Karpas-422 (cell line): ENCODE measurements around the gene MYOC. TPM values are rescaled to one million over a fixed set of nuclear protein-coding genes. Genes with fewer than 3 reads are reported as not detected.
"Not testable (repeated sequence)": the region's sequence is repeated elsewhere in the genome, so short reads cannot be mapped to it uniquely, and the experiment has no call there.

Source experiments
- DNase-seq: peaks from one replicate; pipeline ENCODE4 v3.0.0-alpha.2; 2015
- H2AFZ ChIP-seq: fragments of 200-600 bp; sonication (generic); 2 replicates; pipeline ENCODE4 v1.6.1; 2014; ENCODE audit warnings: antibody characterized with exemption, low read length, mixed read lengths
- H3K27ac ChIP-seq: fragments of 200-600 bp; sonication (generic); 2 replicates; pipeline ENCODE4 v1.5.1; 2014; ENCODE audit warnings: mild to moderate bottlenecking, low read length, moderate library complexity
- H3K27me3 ChIP-seq: fragments of 200-600 bp; sonication (generic); 2 replicates; pipeline ENCODE4 v1.6.1; 2014; ENCODE audit warnings: low read length, mixed read lengths
- H3K36me3 ChIP-seq: fragments of 200-600 bp; sonication (generic); 2 replicates; pipeline ENCODE4 v1.6.1; 2014; ENCODE audit warnings: low read length, mixed read lengths; ENCODE audit not compliant: insufficient read depth
- H3K4me1 ChIP-seq: fragments of 200-600 bp; sonication (generic); 2 replicates; pipeline ENCODE4 v1.6.1; 2014; ENCODE audit warnings: mild to moderate bottlenecking, low read length, mixed read lengths
- H3K4me2 ChIP-seq: fragments of 200-600 bp; sonication (generic); 2 replicates; pipeline ENCODE4 v1.6.1; 2014; ENCODE audit warnings: low read length, low read depth, mild to moderate bottlenecking; ENCODE audit not compliant: poor library complexity, severe bottlenecking
- H3K4me3 ChIP-seq: fragments of 200-600 bp; sonication (generic); 2 replicates; pipeline ENCODE4 v1.5.1; 2014; ENCODE audit warnings: mild to moderate bottlenecking, antibody characterized with exemption, low read length, mixed read lengths
- H3K79me2 ChIP-seq: fragments of 200-600 bp; sonication (generic); 2 replicates; pipeline ENCODE4 v1.6.1; 2014; ENCODE audit warnings: mild to moderate bottlenecking, low read length, mixed read lengths
- H3K9ac ChIP-seq: fragments of 200-600 bp; sonication (generic); 2 replicates; pipeline ENCODE4 v1.6.0; 2014; ENCODE audit warnings: low read length
- H3K9me2 ChIP-seq: fragments of 200-600 bp; sonication (generic), shearing (Covaris generic); replicated peaks from 2 replicates; pipeline ENCODE4 v1.6.0; 2014; ENCODE audit warnings: mild to moderate bottlenecking, low read length, moderate library complexity; ENCODE audit not compliant: insufficient read depth
- H3K9me3 ChIP-seq: fragments of 300-700, 200-600 bp; sonication (generic); 2 replicates; pipeline ENCODE4 v1.6.1; 2014; ENCODE audit warnings: low read length, mixed read lengths
- H4K20me1 ChIP-seq: fragments of 200-600 bp; sonication (generic); 2 replicates; pipeline ENCODE4 v1.6.1; 2014; ENCODE audit warnings: mild to moderate bottlenecking, antibody characterized with exemption, low read length, low read depth; ENCODE audit not compliant: insufficient read depth
- total RNA-seq: library from RNA; depleted of rRNA; stranded (reverse); fragments of >200 nt; shearing (Covaris generic); gene quantifications from 2 replicates; pipeline ENCODE4 v1.2.3, GENCODE V29; 2014; ENCODE audit warnings: low replicate concordance

The MYOC gene
- total RNA-seq, 1 experiment from 2014 or later: not detected

DNA sequence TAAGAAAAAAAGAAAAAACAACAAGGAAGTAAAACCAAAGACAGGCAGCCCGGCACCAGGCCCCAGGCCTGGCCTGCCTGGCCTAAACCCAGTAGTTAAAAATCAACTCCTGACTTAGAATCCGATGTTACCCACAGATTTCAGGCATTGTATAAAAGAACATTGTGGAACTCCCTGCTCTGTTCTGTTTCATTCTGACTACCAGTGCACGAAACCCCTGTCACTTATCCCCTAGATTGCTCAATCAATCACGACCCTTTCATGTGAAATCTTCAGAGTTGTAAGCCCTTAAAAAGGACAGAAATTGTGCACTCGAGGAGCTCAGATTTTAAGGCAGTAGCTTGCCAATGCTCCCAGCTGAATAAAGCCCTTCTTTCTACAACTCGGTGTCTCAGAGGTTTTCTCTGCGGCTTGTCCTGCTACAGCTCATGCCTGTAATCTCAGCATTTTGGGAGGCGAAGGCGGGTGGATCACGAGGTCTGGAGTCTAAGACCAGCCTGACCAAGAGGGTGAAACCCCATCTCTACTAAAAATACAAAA is 46.0 kb downstream of the MYOC start:
- H3K4me2 ChIP-seq: no peak overlapping the region
- no peaks in the 10 kb centered on the region for H4K20me1 ChIP-seq
- no peak overlapping the region for H3K27ac ChIP-seq
- H3K79me2 ChIP-seq: no peaks in the 10 kb centered on the region
- no peak overlapping the region for H3K4me3 ChIP-seq
- no peaks in the 10 kb centered on the region for H3K9me2 ChIP-seq
- no peak overlapping the region for H3K9ac ChIP-seq
- DNase-seq: no peak
- H3K9me3 ChIP-seq: no peaks in the 10 kb centered on the region
- H3K27me3 ChIP-seq: no peaks in the 10 kb centered on the region
- no peaks in the 10 kb centered on the region for H3K36me3 ChIP-seq
- no peak overlapping the region for H2AFZ ChIP-seq
- H3K4me1 ChIP-seq: peaks cover 9% of the 10 kb centered on the region

DNA sequence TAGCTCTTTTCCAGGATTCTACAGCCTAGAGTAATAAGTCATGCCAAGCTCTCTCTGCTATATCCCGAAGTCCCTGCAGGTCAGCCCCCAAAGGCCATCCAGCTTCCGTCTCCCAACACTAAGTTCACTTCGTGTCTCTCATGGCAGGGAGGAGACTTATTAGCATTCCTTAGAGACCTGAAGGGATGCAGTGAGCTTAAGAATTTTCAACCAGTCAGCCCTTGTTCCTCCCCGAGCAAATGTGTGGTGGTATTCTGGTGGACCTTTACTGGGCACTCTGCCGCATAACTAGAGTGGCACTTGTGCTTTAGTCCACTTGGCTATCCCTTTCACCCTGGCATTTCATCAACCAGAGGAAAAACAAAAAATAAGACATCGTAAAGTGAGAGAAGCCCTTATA is 49.4 kb downstream of the MYOC start:
- not testable (repeated sequence) for H3K9me3 ChIP-seq, DNase-seq

DNA sequence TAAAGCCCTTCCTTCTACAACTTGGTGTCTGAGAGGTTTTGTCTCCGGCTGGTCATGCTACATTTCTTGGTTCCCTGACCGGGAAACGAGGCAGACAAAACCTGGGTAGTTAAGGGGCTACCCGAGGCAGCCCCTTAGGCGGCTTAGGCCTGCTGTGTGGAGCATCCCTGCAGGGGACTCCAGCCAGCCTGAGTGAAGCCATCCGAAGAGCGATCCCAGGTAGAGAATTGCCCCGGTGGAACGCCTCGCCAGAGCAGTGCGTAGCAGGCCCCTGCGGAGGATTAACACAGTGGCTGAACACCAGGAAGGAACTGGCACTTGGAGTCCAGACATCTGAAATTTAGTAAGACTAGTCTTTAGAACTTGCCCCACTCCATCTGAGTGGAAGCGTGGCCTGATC is 51.6 kb downstream of the MYOC start:
- Histone ChIP-seq H3K4me3 (no peak overlapping the region), H3K4me2 (no peak overlapping the region), H3K9me2 (no peaks in the 10 kb centered on the region), H3K36me3 (no peaks in the 10 kb centered on the region; the same call in 1 of the 2 replicates), H3K79me2 (no peaks in the 10 kb centered on the region), H3K4me1 (peaks cover 8% of the 10 kb centered on the region), H3K27me3 (no peaks in the 10 kb centered on the region), H3K9ac (no peak overlapping the region), H4K20me1 (no peaks in the 10 kb centered on the region), H3K27ac (no peak overlapping the region), H2AFZ (no peak overlapping the region), H3K9me3 (no peaks in the 10 kb centered on the region)
- DNase-seq: no peak

More for the DNA sequence above, 49.4 kb downstream of the MYOC start:
- H3K9me2 ChIP-seq, H3K4me2 ChIP-seq, H3K27me3 ChIP-seq, H3K9ac ChIP-seq, H3K4me3 ChIP-seq, H3K36me3 ChIP-seq, H3K79me2 ChIP-seq, H3K27ac ChIP-seq, H2AFZ ChIP-seq, H4K20me1 ChIP-seq, H3K4me1 ChIP-seq: not testable (repeated sequence)

DNA sequence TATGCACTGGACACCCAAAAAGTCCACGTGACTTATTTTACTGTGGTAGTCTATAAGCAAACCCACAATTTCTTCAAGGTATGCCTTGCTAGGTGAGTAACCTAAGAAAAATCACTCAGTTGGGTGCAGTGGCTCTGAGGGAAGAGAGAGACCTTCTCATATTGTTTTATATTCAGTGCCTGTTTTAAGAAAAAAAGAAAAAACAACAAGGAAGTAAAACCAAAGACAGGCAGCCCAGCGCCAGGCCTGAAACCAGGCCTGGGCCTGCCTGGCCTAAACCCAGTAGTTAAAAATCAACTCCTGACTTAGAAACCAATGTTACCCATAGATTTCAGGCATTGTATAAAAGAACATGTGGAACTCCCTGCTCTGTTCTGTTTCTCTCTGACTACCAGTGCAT is 52.2 kb downstream of the MYOC start:
- not testable (repeated sequence) for H3K27ac ChIP-seq, H3K4me1 ChIP-seq, H3K4me3 ChIP-seq, H3K9me3 ChIP-seq, H3K36me3 ChIP-seq, H3K9me2 ChIP-seq, H3K27me3 ChIP-seq, DNase-seq, H4K20me1 ChIP-seq, H3K79me2 ChIP-seq, H3K9ac ChIP-seq, H2AFZ ChIP-seq, H3K4me2 ChIP-seq

DNA sequence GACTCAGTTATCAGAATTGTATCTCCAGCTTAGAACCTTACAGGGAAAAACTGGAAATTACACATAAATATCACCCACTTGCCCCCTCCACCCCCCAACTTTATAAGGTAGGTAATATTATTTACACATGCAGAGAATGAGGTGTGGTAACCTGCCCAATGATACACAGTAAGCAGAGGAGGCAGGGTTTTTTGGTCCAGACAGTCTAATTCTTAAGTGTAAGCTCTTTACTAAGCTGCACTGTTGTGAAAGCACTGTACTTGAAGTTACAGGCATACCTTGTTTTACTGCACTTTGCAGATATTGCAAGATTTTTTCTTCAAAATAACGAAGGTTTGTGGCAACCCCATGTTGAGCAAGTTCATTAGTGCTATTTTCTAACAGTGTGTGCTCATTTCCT is 55.3 kb downstream of the MYOC start:
- H3K27me3 ChIP-seq: no peaks in the 10 kb centered on the region
- H3K4me2 ChIP-seq: no peak overlapping the region
- no peak overlapping the region for H3K9ac ChIP-seq
- H2AFZ ChIP-seq: no peak overlapping the region
- no peaks in the 10 kb centered on the region for H3K79me2 ChIP-seq
- peaks cover 8% of the 10 kb centered on the region for H3K4me1 ChIP-seq
- H3K4me3 ChIP-seq: no peak overlapping the region
- no peaks in the 10 kb centered on the region for H3K9me2 ChIP-seq
- no peaks in the 10 kb centered on the region for H4K20me1 ChIP-seq
- H3K27ac ChIP-seq: no peak overlapping the region
- no peak for DNase-seq
- H3K9me3 ChIP-seq: no peaks in the 10 kb centered on the region
- H3K36me3 ChIP-seq: peaks cover 6% of the 10 kb centered on the region; the same call in 1 of the 2 replicates

DNA sequence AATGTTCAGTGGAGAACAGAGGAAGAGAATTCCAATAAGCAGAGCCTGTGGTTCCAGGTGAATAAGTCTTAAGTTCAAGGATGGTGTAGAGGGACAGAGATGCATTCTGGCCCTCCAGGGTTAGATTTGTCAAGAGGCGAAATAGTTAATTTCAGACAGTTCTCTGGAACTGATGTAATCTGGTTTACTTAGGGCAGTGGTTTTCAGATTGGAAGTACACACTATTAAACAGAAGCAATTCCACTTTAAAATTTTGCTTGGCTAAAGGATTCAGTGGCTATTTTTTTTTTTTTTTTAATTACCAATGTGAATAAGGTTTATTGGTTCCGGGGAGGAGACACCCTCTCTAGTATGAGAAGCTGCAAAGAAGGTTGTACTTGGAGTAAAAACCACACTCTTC is 55.8 kb downstream of the MYOC start:
- no peak overlapping the region for H3K9ac ChIP-seq
- peaks cover 8% of the 10 kb centered on the region for H3K4me1 ChIP-seq
- no peak overlapping the region for H2AFZ ChIP-seq
- no peaks in the 10 kb centered on the region for H3K9me3 ChIP-seq
- no peak overlapping the region for H3K4me2 ChIP-seq
- no peak for DNase-seq
- H4K20me1 ChIP-seq: no peaks in the 10 kb centered on the region
- no peaks in the 10 kb centered on the region for H3K27me3 ChIP-seq
- no peak overlapping the region for H3K27ac ChIP-seq
- H3K36me3 ChIP-seq: peaks cover 11% of the 10 kb centered on the region; the same call in 1 of the 2 replicates
- H3K4me3 ChIP-seq: no peak overlapping the region
- H3K79me2 ChIP-seq: no peaks in the 10 kb centered on the region
- no peaks in the 10 kb centered on the region for H3K9me2 ChIP-seq

DNA sequence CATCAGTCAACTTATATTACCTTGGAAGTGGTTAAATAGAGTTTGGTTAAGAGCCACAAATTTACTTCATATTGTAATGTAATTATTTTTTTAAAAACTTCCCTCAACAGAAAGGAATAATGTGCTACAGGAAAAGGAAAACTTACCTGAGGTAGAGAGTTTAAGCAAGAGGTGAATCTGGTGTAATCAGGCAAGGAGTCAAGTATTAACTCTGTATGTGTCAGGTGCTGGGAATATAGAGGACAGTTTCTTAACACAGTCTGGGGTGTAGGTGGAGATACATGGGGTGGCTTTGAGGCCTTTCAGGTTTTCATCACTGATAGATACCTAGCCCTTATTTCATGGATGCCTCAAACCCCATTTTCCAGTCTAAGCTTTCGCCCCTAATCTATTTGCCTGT is 56.4 kb downstream of the MYOC start:
- Histone ChIP-seq H4K20me1 (no peaks in the 10 kb centered on the region), H3K4me3 (no peak overlapping the region), H2AFZ (no peak overlapping the region), H3K36me3 (peaks cover 17% of the 10 kb centered on the region; the same call in 1 of the 2 replicates), H3K27me3 (no peaks in the 10 kb centered on the region), H3K9ac (no peak overlapping the region), H3K79me2 (no peaks in the 10 kb centered on the region), H3K9me3 (no peaks in the 10 kb centered on the region), H3K27ac (no peak overlapping the region), H3K9me2 (no peaks in the 10 kb centered on the region), H3K4me2 (no peak overlapping the region), H3K4me1 (peaks cover 8% of the 10 kb centered on the region)
- no peak for DNase-seq

DNA sequence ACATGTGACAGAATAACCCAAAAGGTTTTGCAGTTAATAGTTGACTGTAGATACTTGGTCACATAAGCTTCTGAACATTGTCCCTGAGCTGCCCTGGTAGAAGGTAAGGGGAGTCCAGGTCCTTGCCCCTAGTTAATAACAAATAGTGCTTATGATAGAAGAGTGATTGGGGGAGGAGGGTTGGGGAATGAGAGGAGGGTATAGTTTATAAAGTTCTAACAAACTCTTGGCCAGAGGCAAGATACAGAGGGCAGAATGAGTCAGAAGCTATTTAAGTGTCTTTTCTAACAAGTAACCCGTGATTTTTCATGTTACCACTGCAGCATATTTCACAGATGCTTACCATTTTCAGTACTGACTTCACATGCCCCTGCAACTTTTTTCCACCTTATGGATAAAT is 57.2 kb downstream of the MYOC start:
- Histone ChIP-seq H3K9me2 (no peaks in the 10 kb centered on the region), H3K36me3 (peaks cover 25% of the 10 kb centered on the region; the same call in 1 of the 2 replicates), H2AFZ (no peak overlapping the region), H4K20me1 (no peaks in the 10 kb centered on the region), H3K4me2 (no peak overlapping the region), H3K79me2 (no peaks in the 10 kb centered on the region), H3K9ac (no peak overlapping the region), H3K4me1 (peaks cover 8% of the 10 kb centered on the region), H3K9me3 (no peaks in the 10 kb centered on the region), H3K27me3 (no peaks in the 10 kb centered on the region), H3K4me3 (no peak overlapping the region), H3K27ac (no peak overlapping the region)
- no peak for DNase-seq

DNA sequence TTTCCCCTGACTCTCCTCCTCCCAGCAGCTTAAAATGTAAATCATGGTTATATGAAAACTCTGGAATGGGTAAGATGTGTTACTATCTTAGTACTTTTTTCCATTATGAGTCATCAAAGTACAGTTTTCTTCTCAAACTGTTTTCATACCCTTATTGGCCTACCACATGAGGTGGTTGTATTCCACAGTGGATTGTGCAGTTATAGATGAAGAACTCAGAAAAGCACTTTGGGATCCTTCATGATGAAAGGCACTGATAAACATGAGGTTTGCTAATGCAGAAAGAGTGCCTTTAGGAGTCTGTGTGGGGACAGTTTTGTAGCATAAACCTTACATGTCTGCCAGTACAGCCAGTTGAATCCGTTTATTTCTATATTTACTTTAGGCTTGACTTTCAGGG is 62.5 kb downstream of the MYOC start:
- Histone ChIP-seq H3K36me3 (peaks cover 64% of the 10 kb centered on the region), H3K27ac (no peak overlapping the region), H3K4me1 (no peaks in the 10 kb centered on the region), H2AFZ (no peak overlapping the region), H3K9ac (no peak overlapping the region), H3K79me2 (peaks cover 7% of the 10 kb centered on the region; the same call in 1 of the 2 replicates), H3K27me3 (no peaks in the 10 kb centered on the region), H3K4me3 (no peak overlapping the region), H3K4me2 (no peak overlapping the region), H4K20me1 (no peaks in the 10 kb centered on the region), H3K9me3 (no peaks in the 10 kb centered on the region), H3K9me2 (no peaks in the 10 kb centered on the region)
- DNase-seq: no peak
